Stimulated activated CD8-positive, alpha-beta memory T cell treated with anti-CD3 and anti-CD28 coated beads, Interleukin-7, amount 100 ng/mL, for 24 hours (primary cell): Measurements from ENCODE around the gene CADPS2.
"Not testable (repeated sequence)": the region's sequence is repeated elsewhere in the genome, so short reads cannot be mapped to it uniquely, and the experiment has no call there.

Experiments used
- DNase-seq: peaks from one replicate; pipeline ENCODE4 v3.0.0-alpha.2; 2020; ENCODE audit warnings: low read depth

Gene CADPS2

DNA sequence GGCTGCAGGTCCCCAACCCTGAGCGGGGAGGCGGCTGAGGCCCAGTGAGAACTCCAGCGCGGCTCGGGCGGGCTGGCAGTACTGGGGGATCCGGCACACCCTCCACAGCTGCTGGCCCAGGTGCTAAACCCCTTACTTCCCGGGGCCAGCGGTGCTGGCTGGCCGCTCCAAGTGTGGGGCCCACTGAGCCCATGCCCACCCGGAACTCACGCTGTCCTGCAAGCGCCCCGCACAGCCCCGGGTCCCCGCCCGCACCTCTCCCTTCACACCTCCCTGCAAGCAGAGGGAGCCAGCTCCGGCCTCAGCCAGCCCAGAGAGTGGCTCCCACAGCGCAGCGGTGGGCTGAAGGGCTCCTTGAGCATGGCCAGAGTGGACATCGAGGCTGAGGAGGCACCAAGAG, 212.3 kb downstream of the CADPS2 start:
- DNase-seq = no peak

DNA sequence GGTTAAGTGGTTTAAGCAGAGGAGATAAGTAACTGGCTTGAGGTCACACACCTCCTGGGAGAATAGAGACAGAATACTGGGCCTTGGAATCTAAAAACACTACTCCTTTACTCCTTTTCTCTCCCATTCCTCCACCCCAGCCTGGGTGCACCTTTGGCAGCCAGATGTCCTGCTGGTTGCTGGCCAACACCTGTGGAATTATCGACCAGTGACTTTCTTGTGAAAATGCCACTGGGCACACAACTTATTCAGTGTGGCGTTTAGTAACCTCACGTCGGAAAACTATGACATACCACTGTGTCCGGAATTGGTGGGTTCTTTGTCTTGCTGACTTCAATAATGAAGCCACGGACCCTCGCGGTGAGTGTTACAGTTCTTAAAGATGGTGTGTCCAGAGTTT, 213.7 kb downstream of the CADPS2 start:
- no peak for DNase-seq

GRCh38 chr7:122663733-122664132, 222.5 kb downstream of the CADPS2 start:
- no peak for DNase-seq

- no peak for DNase-seq
Observed at GRCh38 chr7:122658856-122659255, 227.4 kb downstream of the CADPS2 start.

DNA sequence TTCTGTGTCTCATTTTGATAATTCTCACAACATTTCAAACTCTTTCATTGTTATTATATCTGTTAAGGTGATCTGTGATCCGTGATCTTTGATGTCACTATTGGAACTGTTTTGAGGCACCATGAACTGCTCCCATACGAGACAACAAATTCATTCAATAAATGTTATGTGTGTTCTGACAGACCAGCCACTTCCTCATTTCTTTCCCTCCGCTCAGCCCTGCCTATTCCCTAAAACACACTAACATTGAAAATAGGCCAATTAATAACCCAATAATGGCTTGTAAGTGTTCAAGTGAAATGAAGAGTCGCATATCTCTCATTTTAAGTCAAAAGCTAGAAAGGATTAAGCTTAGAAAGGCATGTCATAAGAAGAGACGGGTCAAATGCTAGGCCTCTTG, 232.6 kb downstream of the CADPS2 start:
- no peak for DNase-seq

DNA sequence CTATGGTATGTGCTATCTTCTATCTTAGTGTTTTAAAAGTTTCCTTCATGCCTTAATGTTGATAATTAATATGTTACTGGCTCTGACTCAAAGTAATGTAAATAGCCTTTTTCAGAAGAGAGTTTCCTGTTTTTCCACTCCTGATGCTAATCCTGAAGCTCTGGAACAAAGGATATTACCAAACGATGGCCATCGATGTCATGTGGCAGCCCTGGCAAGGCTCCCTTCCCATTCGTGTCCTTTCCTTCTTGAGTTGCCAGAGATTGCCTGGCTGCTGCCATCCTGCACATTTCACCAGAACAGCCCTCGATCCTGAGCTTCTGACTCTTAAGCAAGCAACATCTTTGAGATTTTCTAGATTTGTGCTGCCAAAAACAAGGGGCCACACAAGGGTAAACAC, 233.4 kb downstream of the CADPS2 start:
- DNase-seq = no peak

DNA sequence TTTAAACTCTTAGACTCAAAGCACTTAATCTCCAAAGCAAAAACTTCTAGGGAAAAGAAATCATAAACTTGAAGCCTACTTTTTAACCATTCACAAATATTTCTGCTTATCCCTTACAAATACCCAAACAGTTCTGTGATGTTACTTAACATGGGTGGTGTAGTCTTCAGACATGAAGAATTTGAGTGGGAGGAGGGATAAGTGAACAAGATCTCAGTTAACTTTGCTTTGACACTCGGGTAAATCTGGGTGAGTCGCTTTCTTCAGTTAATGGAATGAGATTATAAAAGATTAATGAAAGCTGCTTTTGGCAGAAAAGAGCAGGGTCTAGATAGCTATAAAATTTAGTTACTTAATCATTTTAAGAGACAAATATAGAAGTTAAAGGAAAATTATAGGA, 234.8 kb downstream of the CADPS2 start:
- no peak for DNase-seq

DNA sequence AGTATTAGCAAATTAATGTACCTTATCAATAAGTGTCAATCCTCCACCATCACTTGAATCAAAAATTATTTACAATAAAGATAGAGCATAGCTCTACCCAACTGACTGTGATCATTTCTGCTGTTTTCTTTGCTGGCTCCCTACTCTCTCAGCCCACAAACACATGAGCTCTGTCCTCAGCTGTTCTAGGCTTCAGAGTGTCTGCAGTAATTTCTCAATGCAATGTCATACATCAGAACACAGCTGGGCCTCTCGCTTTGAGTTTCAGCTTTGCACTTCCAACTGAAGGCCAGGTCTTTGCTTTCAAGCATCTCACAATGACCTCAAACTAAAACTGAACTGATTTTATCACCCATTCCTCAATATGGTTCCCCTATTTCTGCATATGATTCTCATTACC, 243.0 kb downstream of the CADPS2 start:
- DNase-seq = no peak

DNA sequence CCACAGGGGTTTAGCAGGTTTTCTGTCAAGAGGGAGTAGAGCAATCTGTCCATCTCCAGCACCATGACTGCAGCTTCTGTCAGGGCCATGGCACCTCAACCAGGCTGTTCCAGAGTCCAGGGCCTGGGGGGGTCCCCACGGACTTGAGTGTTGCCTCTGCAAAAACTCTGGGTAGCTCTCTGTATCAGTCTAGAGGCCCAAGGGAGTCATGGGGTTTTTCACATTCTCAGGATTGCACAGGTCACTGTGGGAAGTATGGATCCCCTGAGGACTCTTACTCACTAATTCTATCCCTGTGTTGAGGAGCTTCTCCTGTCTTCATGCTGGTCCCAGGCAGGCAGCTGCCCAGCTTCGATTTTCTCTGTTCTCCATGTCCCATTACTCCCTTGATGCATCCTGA, 247.8 kb downstream of the CADPS2 start:
- no peak for DNase-seq

GRCh38 chr7:122637784-122638183, 248.5 kb downstream of the CADPS2 start:
- no peak for DNase-seq

DNA sequence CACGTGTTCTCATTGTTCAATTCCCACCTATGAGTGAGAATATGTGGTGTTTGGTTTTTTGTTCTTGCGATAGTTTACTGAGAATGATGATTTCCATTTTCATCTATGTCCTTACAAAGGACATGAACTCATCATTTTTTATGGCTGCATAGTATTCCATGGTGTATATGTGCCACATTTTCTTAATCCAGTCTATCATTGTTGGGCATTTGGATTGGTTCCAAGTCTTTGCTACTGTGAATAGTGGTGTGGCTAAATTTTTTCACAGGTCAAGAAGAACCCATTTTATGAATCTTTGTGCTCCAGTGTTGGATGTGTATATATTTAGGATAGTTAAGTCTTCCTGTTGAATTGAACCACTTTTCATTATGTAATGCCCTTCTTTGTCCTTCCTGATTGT, 250.8 kb downstream of the CADPS2 start:
- not testable (repeated sequence) for DNase-seq

- no peak for DNase-seq
Observed at GRCh38 chr7:122633472-122633871, 252.8 kb downstream of the CADPS2 start.

DNA sequence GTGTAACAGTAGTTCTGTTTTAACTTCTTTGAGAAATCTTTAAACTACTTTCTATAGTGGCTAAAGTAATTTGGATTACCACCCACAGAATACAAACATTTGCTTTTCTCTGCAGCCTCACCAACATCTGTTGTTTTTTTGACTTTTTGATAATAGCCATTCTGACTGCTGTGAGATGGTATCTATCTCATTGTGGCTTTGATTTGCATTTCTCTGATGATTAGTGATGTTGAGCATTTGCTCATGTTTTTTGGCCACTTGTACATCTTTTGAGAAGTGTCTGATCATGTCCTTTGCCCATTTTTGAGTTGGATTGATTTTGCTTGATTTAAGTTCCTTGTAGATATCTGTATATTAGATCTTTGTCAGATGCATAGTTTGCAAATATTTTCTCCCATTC, 254.0 kb downstream of the CADPS2 start:
- no peak for DNase-seq

DNA sequence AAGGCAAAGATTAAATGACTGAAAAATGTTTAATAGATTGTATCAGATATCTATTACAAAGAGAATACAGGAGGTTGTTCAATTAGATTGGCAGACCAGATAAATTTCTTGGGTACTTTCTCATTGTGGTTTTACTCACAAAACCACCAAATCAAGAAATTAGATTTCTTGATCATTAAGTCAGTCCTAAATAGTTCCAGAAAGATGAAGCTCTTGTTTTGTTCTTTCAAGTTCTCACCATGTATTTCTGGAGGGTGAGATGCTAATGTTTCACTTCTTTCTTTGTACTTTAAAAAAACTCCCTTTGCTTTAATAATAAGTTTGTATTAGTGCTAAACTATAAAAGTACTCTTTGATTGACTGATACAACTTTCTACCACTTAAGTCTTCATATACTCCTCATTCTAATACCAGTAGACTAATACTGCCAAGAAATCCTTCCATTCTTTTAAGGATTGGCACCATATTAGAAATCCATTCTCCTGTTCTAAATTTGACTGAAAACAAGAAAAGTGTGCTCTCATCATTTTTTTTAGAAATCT, 256.8 kb downstream of the CADPS2 start:
- DNase-seq = no peak

GRCh38 chr7:122628651-122629411, 257.4 kb downstream of the CADPS2 start:
- no peak for DNase-seq

GRCh38 chr7:122626785-122627184, 259.5 kb downstream of the CADPS2 start:
- DNase-seq = no peak

GRCh38 chr7:122622682-122623081, 263.6 kb downstream of the CADPS2 start:
- no peak for DNase-seq

GRCh38 chr7:122619664-122620063, 266.6 kb downstream of the CADPS2 start:
- no peak for DNase-seq

GRCh38 chr7:122618585-122619189, 267.6 kb downstream of the CADPS2 start:
- no peak for DNase-seq

GRCh38 chr7:122616951-122617350, 269.3 kb downstream of the CADPS2 start:
- DNase-seq = no peak

- DNase-seq = no peak
Observed at GRCh38 chr7:122605929-122606328, 280.3 kb downstream of the CADPS2 start.

GRCh38 chr7:122604251-122604650, 282.0 kb downstream of the CADPS2 start:
- DNase-seq = no peak

DNA sequence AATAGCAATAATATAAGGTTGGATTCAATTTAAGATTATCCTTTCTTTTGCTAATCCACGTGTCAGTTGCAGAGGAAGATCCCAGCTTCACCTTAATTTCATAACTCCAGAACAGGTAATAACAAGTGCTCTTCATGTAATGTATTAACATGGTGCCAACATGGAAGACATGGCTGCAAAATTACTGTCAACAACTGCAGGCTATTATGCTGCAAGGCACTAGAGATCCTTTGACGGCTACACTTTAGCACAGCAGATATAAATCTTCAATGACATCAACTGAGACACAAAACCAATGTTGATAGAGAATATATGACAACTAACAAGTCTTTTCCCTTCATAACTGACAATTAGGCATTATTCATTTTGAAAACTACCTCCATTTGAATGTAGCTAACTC, 283.5 kb downstream of the CADPS2 start:
- DNase-seq = no peak

DNA sequence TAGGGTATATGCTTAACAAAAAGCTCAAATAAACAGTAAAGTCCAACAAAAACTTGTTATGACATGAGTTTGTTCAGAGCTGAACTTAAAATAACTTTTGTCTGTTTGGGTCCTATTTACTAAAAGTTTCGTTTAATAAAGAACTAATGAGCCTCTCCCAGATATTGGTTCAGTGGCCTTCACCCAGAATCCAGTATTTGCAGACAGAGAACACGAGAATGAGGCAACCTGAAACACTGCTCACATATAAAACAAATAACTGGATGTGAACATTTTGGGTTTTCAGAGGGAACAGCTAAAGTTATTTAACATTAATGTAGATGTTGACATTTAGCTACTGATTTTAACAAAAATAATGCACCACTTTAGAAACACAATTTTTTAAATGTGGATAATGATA, 285.6 kb downstream of the CADPS2 start:
- no peak for DNase-seq
